ENCODE measurements around the gene MS4A1.
"Not testable (repeated sequence)": the region's sequence is repeated elsewhere in the genome, so short reads cannot be mapped to it uniquely, and the experiment has no call there.

MS4A1 gene

DNA sequence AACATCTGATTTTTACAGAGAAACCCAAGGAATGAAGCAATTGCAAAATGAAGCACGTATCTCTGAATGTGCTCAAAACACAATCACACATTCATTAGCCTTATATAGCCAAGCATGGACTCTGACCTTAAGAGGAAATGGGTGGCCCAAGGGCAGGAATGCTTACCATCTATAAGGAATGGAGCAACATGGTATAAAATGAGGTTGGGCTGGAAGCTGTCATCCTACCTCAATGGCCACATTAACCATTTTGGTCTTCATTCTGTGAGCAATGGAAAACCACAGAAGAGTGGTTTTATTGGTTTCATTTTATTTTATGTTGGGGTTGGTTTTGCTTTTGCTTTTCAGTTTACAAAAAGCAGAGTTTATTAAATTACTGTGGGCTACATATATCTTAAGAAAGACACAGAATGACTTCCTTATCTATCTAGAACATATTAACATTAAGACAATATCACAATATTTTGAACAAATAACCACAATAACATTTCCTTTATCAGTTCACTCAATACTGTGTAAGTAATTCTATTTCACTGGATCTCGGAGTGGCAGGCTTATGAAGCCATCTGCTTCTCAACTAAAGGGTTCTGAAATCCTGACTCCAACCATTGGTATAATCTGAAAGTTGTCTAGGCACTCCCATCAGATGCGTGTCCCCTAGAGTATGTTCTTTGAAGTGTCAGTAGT lies 48.7 kb downstream of the MS4A1 start:
- DNase-seq (ENCODE audit: low read depth): no peak

DNA sequence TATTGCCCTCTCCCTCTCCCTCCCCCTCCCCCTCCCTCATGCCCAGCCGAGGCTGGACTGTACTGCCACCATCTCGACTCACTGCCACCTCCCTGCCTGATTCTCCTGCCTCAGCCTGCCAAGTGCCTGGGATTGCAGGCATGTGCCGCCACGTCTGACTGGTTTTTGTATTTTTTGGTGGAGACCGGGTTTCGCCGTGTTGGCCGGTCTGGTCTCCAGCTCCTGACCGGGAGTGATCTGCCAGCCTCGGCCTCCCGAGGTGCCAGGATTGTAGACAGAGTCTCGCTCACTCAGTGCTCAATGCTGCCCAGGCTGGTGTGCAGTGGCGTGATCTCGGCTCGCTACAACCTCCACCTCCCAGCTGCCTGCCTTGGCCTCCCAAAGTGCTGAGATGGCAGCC lies 54.0 kb downstream of the MS4A1 start:
- DNase-seq (ENCODE audit: low read depth): not testable (repeated sequence)

DNA sequence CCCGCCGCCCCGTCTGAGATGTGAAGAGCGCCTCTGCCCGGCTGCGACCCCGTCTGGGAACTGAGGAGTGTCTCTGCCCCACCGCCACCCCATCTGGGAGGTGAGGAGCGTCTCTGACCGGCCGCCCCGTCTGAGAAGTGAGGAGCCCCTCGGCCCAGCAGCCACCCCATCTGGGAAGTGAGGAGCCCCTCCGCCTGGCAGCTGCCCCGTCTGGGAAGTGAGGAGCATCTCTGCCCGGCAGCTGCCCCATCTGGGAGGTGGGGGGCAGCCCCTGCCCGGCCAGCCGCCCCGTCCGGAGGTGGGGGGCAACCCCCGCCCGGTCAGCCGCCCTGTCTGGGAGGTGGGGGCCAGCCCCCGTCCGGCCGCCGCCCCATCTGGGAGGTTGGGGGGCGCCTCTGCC lies 54.6 kb downstream of the MS4A1 start:
- not testable (repeated sequence) for DNase-seq (ENCODE audit: low read depth)

DNA sequence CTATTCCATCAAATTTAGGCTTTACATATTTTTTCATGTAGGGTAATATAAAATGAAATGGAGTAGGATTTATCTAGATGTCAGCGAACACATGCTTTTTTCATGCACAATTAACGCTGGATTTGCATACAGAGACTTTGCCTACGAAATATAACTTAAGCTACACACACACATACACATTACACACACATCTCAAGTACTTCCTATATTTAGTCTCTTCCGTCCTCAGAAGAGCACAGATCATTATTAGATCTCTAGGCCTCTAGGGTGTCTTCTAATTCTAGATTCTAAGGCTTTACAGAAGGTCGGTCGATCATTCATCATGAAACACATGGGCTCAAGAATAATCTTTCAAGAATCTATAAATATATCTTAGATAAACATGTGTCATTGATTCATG lies 55.7 kb downstream of the MS4A1 start:
- no peak for DNase-seq (ENCODE audit: low read depth)

DNA sequence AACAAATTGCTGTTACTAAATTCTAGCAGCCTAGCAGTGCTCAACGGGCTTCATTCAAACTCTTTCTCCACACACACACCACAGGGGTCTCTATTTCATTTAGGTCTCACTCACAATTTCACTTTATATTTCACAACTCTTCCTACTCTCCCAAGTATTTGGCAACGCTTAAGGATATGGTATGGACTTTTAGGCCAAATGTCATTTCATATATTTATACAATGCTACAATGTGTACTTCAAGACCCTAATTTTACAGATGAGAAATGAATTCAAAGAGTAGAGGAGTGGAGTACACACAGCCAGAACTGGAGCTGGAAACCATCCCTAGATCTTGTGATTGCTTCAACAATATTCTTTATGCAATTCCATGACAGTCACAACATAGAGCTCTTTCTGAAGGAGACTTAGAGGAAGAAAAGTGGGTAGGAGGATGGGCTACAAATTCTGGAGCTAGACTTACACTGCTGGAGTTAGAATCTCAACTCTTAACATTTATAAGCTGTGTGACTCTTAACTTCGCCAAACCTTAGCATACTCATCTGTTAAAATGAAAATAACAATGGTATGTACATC lies 57.1 kb downstream of the MS4A1 start:
- DNase-seq (ENCODE audit: low read depth): no peak

DNA sequence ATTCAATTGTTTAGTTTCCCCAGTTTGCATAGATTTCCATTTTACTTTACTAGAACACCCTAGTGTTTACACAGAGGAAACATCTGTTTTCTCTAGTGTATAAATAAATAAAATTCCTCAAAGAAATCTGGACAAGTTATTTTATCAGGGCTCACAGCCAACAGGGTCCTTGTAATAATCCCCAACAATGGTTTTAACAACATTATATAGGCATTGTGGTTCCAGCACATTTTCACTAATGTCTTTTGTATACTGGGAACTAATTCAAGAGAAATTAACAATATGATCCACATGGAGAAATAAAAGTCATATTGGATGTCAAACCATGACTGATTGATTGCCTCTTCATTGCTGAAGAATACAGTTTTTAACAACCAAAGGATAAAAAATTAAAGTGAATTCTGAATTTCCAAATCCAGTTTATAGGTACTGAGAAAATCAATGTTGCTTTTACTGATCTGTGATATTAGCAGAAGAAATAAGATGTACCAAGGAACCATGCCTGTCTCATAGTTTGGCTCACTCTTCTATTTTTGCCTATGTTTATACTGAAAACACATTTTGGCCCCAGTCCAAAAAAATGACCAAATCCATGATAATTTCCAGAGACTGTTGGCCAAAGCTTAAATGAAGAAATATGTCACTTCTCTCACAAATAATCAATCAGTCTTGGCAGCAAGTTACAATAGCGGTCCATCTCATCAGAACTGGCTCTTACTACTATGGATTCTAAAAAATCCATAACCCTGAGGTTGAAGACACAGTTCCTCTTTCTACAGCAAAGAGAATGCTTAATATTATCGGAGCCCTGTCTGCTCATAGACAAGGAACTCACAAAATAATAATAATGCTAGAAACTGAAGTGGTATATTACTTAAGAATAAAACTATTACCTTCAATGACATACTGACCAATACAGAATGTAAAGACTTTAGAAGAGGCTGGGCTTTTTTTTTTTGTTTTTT lies 58.1 kb downstream of the MS4A1 start:
- DNase-seq (ENCODE audit: low read depth): no peak

DNA sequence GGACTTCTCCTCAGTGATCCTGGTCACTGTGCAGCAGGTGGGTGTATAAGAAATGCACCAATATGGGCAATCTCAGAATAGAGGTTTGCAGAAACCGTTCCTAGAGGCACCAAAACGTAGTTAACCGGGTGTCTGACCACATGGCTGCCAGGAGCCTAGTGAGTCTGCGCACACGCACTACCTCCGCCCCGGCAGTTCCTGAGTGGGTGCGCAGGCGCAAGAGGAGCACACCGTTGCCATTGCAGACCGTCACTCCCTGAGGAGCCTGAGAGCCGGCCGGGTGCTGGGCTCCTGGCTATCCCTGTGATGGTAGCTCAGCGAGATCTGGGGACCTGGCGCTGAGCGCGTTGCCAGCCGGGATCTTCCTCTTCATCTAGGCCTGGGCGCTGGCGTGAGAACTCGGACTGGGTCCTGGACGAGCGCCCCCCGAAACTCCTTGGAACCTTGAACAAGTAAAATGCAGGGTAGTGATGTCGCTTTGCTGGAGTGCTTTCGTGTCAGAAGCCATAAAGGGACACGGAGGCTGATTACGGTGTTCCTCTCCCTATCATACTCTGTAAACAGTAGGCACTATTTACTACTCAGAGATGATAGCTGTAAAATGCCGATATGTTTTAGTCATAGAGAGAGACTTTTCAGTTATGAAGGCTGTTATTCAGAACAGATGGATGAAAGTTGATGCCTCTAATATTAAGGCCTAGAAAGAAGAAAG lies 59.7 kb downstream of the MS4A1 start, which contains the start of gene MS4A13:
Gene MS4A13 (plus strand): TSS at position 249 of the 712 bp plus-strand sequence. CDS start 2,692 bp downstream, outside the sequence.
- DNase-seq (ENCODE audit: low read depth): no peak

All from HS-27A (cell line).